GM12878 (cell line): ENCODE measurements around the gene ADAMTS4. TPM values are rescaled to one million over a fixed set of nuclear protein-coding genes. Genes with fewer than 3 reads are reported as not detected.

ENCODE experiments used
- ATAC-seq: fragments of 200-7000 bp; cut with Tn5 transposase; 3 replicates; pipeline ENCODE4 v1.9.1; 2020; ENCODE audit warnings: mild to moderate bottlenecking, moderate library complexity
- BruUV-seq: library from RNA; stranded (reverse); fragments of 400-500 nt; replicated peaks from 2 replicates; lab custom pipeline; 2021; lab: Mats Ljungman, UMichigan
- CTCF ChIA-PET: fragments of 300-600 bp; sonication (Branson Sonifier 250); formaldehyde crosslinking; extraction: SDS; loops from one replicate; lab custom pipeline; 2021; ENCODE audit warnings: inconsistent platforms; lab: Yijun Ruan, JAX
- POLR2A ChIA-PET: fragments of 350-600 bp; formaldehyde crosslinking; extraction: SDS; loops from one replicate; lab custom pipeline; 2021; ENCODE audit warnings: inconsistent platforms; lab: Charles Lee
- RAD21 ChIA-PET: fragments of 300-600 bp; sonication (Branson Sonifier 250); formaldehyde crosslinking; loops from one replicate; lab custom pipeline; 2023; ENCODE audit warnings: antibody characterized with exemption; ENCODE audit not compliant: unreplicated experiment; lab: Charles Lee
- SMC1A ChIA-PET: fragments of 300-600 bp; sonication (Branson Sonifier 250); formaldehyde crosslinking; loops from one replicate; lab custom pipeline; 2023; ENCODE audit not compliant: unreplicated experiment, uncharacterized antibody; lab: Charles Lee
- DNase-seq: peaks from one replicate; pipeline ENCODE4 v3.0.0-alpha.2; 2011; ENCODE audit warnings: low read depth, low spot score
- FAIRE-seq: peaks from 3 replicates; lab custom pipeline; 2011; peaks lifted over from hg19 to GRCh38; lab: Jason Lieb, UNC
- H2AFZ ChIP-seq: 2 replicates; pipeline ENCODE4 v1.6.0; 2011; ENCODE audit warnings: low read depth, low read length, control low read depth; ENCODE audit not compliant: control insufficient read depth
- H3K27ac ChIP-seq: 2 replicates; pipeline ENCODE4 v1.5.1; 2011; ENCODE audit warnings: control low read depth; ENCODE audit not compliant: control insufficient read depth, insufficient read depth
- H3K27me3 ChIP-seq, 2 experiments: replicated peaks in 1 of 2; 2 replicates each; pipeline versions ENCODE4 v1.6.0 to v1.6.1; 2011; ENCODE audit warnings: low read length in 1 of 2; ENCODE audit not compliant: control insufficient read depth in 2 of 2, insufficient read depth in 2 of 2
- H3K36me3 ChIP-seq, 2 experiments: 2 replicates each; pipeline ENCODE4 v1.5.1; 2011; ENCODE audit warnings: low read length in 1 of 2; ENCODE audit not compliant: control insufficient read depth in 2 of 2, insufficient read depth in 2 of 2
- H3K4me1 ChIP-seq: 2 replicates; pipeline ENCODE4 v1.6.1; 2011; ENCODE audit warnings: mild to moderate bottlenecking, low read length, moderate library complexity, mixed read lengths; ENCODE audit not compliant: control insufficient read depth, insufficient read depth
- H3K4me2 ChIP-seq: 2 replicates; pipeline ENCODE4 v1.6.0; 2011; ENCODE audit warnings: control low read depth; ENCODE audit not compliant: control insufficient read depth, insufficient read depth
- H3K4me3 ChIP-seq: fragments of 200-600 bp; sonication (generic); 2 replicates; pipeline ENCODE4 v1.5.1; 2016
- H3K79me2 ChIP-seq: 2 replicates; pipeline ENCODE4 v1.6.0; 2011; ENCODE audit warnings: low read length; ENCODE audit not compliant: control insufficient read depth, insufficient read depth
- H3K9ac ChIP-seq: 2 replicates; pipeline ENCODE4 v1.8.0; 2011; ENCODE audit warnings: low read length, control low read depth, mixed read lengths; ENCODE audit not compliant: control insufficient read depth, insufficient read depth
- H3K9me3 ChIP-seq: replicated peaks from 3 replicates; pipeline ENCODE4 v1.5.1; 2011; ENCODE audit warnings: mild to moderate bottlenecking, low read length; ENCODE audit not compliant: control insufficient read depth, insufficient read depth
- H4K20me1 ChIP-seq: 2 replicates; pipeline ENCODE4 v1.6.0; 2011; ENCODE audit not compliant: control insufficient read depth, insufficient read depth
- BRCA1 ChIP-seq: IDR thresholded peaks from 2 replicates; pipeline ENCODE4 v1.6.1; 2011; ENCODE audit warnings: low read depth, low read length, improper control_type of control experiment
- JUNB ChIP-seq: IDR thresholded peaks from 2 replicates; pipeline ENCODE4 v1.6.1; 2016; ENCODE audit warnings: antibody characterized with exemption, mild to moderate bottlenecking
- MYC ChIP-seq: IDR thresholded peaks from 2 replicates; pipeline ENCODE4 v1.6.1; 2011; ENCODE audit warnings: mild to moderate bottlenecking, low read length, moderate library complexity, inconsistent platforms; ENCODE audit not compliant: insufficient read depth, insufficient replicate concordance, insufficient read length, severe bottlenecking
- NR2C1 ChIP-seq: fragments of 450-650 bp; IDR thresholded peaks from 2 replicates; pipeline ENCODE4 v1.6.1; 2017; ENCODE audit warnings: antibody characterized with exemption, mild to moderate bottlenecking, moderate library complexity
- TCF7 ChIP-seq: IDR thresholded peaks from 2 replicates; pipeline ENCODE4 v1.6.1; 2014; ENCODE audit warnings: antibody characterized with exemption, borderline replicate concordance
- WRNIP1 ChIP-seq: IDR thresholded peaks from 2 replicates; pipeline ENCODE4 v1.6.1; 2011; ENCODE audit warnings: low read depth, low read length, improper control_type of control experiment, borderline replicate concordance
- ZBED1 ChIP-seq: IDR thresholded peaks from 2 replicates; pipeline ENCODE4 v1.6.1; 2016; ENCODE audit warnings: borderline replicate concordance
- ZNF384 ChIP-seq: IDR thresholded peaks from 2 replicates; pipeline ENCODE4 v1.6.1; 2012; ENCODE audit warnings: low read depth, mild to moderate bottlenecking, low read length, improper control_type of control experiment, borderline replicate concordance
- WGBS: methylation state at CpG from one replicate; pipeline ENCODE4 v1.1.6; 2016; ENCODE audit warnings: low lambda C conversion rate; ENCODE audit not compliant: insufficient replicate concordance, insufficient coverage; ENCODE audit errors: missing lambda C conversion rate; 5-methylcytosine and 5-hydroxymethylcytosine counted together
- in situ Hi-C: fragments of 300-500 bp; cut with MboI; formaldehyde crosslinking; loops from 9 replicates; pipeline ENCODE4 v1.14.3; 2018; ENCODE audit warnings: mixed read lengths
- intact Hi-C: fragments of 100-400 bp; cut with micrococcal nuclease; formaldehyde crosslinking; loops from one replicate; pipeline ENCODE4 v1.14.2; 2022; ENCODE audit not compliant: unreplicated experiment
- polyA plus RNA-seq, 11 experiments: library from polyadenylated mRNA; depleted of rRNA in 4 of 11; unstranded in 6 of 11; stranded (reverse) in 5 of 11; fragments of >200 nt; fragmentation: Nextera tagmentation in 4 of 11; fragmentation: Illumina TruSeq in 1 of 11; extraction: Ambion mirVana in 4 of 11; extraction: Trizol in 1 of 11; gene quantifications; 1 replicate in 1 of 11; 2 replicates in 10 of 11; pipeline versions ENCODE4 v1.2.1 to v1.2.3, GENCODE V29; 2011 to 2016; ENCODE audit warnings: inconsistent platforms in 2 of 11, missing spikeins in 2 of 11, low read depth in 1 of 11
- total RNA-seq, 4 experiments: library from RNA; depleted of rRNA in 3 of 4; stranded (reverse); fragments of >200 nt in 3 of 4; fragmentation: Illumina TruSeq in 1 of 4; extraction: Trizol in 1 of 4; gene quantifications; 2 replicates each; pipeline versions ENCODE4 v1.2.1 to v1.2.3, GENCODE V29; 2013 to 2021
- TF ChIP-seq, protein P1 (sequence below): IDR thresholded peaks from 2 replicates; pipeline ENCODE4 v1.6.1; 2012; ENCODE audit warnings: improper control_type of control experiment, low read depth, low read length; ENCODE audit not compliant: insufficient replicate concordance
- TF ChIP-seq, protein P2 (sequence below): fragments of 450-650 bp; conservative IDR thresholded peaks from 2 replicates; pipeline ENCODE4 v1.6.1; 2017; ENCODE audit warnings: mild to moderate bottlenecking, moderate library complexity
- TF ChIP-seq, protein P3 (sequence below): fragments of 450-650 bp; IDR thresholded peaks from 2 replicates; pipeline ENCODE4 v1.6.1; 2017; ENCODE audit warnings: mild to moderate bottlenecking, moderate library complexity

ADAMTS4 gene
- total and polyA plus RNA-seq, 10 of the 15 experiments (the other 5 are each of a cell fraction or from before 2014, with no cell fraction given), result 0.01 to 0.13 (median 0.05) TPM; not detected in 2

DNA sequence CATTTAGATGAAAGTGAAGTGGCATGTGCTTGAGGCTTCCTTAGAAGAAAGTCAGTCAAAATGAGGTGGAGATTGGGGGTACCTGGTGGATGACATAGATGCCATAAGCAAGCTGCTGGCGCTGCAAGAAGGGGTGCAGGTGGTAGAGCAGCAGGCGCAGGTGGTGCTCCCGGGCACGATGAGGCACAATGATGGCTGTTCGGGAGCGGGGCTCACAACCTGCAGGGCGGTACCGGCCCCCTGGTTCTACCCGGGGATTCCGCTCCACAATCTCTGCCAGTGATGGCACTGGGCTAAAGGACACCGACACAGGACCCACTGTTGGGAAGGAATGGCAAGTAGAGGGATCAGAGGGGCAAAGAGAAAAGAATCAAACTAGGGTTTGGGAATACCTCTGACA is 23.9 kb downstream of the ADAMTS4 start (continued):
- TF ChIP-seq, protein P1, sequence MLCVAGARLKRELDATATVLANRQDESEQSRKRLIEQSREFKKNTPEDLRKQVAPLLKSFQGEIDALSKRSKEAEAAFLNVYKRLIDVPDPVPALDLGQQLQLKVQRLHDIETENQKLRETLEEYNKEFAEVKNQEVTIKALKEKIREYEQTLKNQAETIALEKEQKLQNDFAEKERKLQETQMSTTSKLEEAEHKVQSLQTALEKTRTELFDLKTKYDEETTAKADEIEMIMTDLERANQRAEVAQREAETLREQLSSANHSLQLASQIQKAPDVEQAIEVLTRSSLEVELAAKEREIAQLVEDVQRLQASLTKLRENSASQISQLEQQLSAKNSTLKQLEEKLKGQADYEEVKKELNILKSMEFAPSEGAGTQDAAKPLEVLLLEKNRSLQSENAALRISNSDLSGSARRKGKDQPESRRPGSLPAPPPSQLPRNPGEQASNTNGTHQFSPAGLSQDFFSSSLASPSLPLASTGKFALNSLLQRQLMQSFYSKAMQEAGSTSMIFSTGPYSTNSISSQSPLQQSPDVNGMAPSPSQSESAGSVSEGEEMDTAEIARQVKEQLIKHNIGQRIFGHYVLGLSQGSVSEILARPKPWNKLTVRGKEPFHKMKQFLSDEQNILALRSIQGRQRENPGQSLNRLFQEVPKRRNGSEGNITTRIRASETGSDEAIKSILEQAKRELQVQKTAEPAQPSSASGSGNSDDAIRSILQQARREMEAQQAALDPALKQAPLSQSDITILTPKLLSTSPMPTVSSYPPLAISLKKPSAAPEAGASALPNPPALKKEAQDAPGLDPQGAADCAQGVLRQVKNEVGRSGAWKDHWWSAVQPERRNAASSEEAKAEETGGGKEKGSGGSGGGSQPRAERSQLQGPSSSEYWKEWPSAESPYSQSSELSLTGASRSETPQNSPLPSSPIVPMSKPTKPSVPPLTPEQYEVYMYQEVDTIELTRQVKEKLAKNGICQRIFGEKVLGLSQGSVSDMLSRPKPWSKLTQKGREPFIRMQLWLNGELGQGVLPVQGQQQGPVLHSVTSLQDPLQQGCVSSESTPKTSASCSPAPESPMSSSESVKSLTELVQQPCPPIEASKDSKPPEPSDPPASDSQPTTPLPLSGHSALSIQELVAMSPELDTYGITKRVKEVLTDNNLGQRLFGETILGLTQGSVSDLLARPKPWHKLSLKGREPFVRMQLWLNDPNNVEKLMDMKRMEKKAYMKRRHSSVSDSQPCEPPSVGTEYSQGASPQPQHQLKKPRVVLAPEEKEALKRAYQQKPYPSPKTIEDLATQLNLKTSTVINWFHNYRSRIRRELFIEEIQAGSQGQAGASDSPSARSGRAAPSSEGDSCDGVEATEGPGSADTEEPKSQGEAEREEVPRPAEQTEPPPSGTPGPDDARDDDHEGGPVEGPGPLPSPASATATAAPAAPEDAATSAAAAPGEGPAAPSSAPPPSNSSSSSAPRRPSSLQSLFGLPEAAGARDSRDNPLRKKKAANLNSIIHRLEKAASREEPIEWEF, result no peak
- TF ChIP-seq, protein P2, sequence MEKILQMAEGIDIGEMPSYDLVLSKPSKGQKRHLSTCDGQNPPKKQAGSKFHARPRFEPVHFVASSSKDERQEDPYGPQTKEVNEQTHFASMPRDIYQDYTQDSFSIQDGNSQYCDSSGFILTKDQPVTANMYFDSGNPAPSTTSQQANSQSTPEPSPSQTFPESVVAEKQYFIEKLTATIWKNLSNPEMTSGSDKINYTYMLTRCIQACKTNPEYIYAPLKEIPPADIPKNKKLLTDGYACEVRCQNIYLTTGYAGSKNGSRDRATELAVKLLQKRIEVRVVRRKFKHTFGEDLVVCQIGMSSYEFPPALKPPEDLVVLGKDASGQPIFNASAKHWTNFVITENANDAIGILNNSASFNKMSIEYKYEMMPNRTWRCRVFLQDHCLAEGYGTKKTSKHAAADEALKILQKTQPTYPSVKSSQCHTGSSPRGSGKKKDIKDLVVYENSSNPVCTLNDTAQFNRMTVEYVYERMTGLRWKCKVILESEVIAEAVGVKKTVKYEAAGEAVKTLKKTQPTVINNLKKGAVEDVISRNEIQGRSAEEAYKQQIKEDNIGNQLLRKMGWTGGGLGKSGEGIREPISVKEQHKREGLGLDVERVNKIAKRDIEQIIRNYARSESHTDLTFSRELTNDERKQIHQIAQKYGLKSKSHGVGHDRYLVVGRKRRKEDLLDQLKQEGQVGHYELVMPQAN, result no peak
- TF ChIP-seq JUNB (no peak), WRNIP1 (no peak), TCF7 (no peak)

DNA sequence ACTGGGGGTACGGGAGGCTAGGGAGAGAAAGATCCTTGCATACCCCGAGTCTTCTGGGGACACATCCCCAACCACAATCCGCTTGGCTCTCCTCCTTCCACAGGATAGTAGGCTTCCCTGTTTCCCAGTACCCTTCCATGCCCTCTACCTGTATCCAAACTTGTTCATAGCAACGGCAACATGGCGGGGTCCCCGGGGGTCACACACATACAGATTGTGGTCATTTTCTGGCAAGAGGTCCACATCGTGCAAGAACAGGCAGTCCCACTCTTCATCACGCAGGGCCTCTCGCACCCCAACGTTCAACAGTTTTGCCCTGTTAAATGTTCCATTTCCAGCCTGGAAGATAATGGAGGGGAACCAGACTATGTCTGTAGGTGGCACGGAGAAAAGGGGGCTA is 25.1 kb downstream of the ADAMTS4 start:
- H3K9ac ChIP-seq, result no peak overlapping the region
- no peak overlapping the region for H3K4me3 ChIP-seq
- DNase-seq (no peak), FAIRE-seq (no peak), ATAC-seq (no peak)
- peaks cover 23% of the 10 kb centered on the region for H3K79me2 ChIP-seq
- no peak overlapping the region for H3K27ac ChIP-seq
- peaks cover 17 to 30% of the 10 kb centered on the region in 2 experiments for H3K36me3 ChIP-seq
- intact Hi-C loops (no loop called here), in situ Hi-C loops (no loop called here)
- ChIA-PET SMC1A (no interaction called here), CTCF (no interaction called here), RAD21 (no interaction called here), POLR2A (no interaction called here)
- no peaks in the 10 kb centered on the region for H4K20me1 ChIP-seq
- H3K9me3 ChIP-seq, result no peaks in the 10 kb centered on the region
- 95% methylated on average over 11 of the region's 11 CpGs for WGBS
- H3K27me3 ChIP-seq, result no peaks in the 10 kb centered on the region
- peaks cover 19% of the 10 kb centered on the region for H3K4me1 ChIP-seq
- no peak overlapping the region for H2AFZ ChIP-seq
- no TSS peak for BruUV-seq
- no peak overlapping the region for H3K4me2 ChIP-seq
- TF ChIP-seq BRCA1 (no peak), MYC (no peak), NR2C1 (no peak), ZBED1 (no peak), ZNF384 (no peak)
- TF ChIP-seq, protein P3, sequence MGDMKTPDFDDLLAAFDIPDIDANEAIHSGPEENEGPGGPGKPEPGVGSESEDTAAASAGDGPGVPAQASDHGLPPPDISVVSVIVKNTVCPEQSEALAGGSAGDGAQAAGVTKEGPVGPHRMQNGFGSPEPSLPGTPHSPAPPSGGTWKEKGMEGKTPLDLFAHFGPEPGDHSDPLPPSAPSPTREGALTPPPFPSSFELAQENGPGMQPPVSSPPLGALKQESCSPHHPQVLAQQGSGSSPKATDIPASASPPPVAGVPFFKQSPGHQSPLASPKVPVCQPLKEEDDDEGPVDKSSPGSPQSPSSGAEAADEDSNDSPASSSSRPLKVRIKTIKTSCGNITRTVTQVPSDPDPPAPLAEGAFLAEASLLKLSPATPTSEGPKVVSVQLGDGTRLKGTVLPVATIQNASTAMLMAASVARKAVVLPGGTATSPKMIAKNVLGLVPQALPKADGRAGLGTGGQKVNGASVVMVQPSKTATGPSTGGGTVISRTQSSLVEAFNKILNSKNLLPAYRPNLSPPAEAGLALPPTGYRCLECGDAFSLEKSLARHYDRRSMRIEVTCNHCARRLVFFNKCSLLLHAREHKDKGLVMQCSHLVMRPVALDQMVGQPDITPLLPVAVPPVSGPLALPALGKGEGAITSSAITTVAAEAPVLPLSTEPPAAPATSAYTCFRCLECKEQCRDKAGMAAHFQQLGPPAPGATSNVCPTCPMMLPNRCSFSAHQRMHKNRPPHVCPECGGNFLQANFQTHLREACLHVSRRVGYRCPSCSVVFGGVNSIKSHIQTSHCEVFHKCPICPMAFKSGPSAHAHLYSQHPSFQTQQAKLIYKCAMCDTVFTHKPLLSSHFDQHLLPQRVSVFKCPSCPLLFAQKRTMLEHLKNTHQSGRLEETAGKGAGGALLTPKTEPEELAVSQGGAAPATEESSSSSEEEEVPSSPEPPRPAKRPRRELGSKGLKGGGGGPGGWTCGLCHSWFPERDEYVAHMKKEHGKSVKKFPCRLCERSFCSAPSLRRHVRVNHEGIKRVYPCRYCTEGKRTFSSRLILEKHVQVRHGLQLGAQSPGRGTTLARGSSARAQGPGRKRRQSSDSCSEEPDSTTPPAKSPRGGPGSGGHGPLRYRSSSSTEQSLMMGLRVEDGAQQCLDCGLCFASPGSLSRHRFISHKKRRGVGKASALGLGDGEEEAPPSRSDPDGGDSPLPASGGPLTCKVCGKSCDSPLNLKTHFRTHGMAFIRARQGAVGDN, result no peak
